Hematopoietic multipotent progenitor cell treated with erythropoietin and hydrocortisone succinate and interleukin-3 and kit ligand, for 8 days (in vitro differentiated cells): ENCODE data around the gene DKK1.
"Not testable (repeated sequence)": the region's sequence is repeated elsewhere in the genome, so short reads cannot be mapped to it uniquely, and the experiment has no call there.

Source experiments
- DNase-seq: peaks from one replicate; pipeline ENCODE4 v3.0.0-alpha.2; 2015

The DKK1 gene

GRCh38 chr10:52318136-52318701 lies 4.1 kb downstream of the DKK1 start:
- no peak for DNase-seq

DNA sequence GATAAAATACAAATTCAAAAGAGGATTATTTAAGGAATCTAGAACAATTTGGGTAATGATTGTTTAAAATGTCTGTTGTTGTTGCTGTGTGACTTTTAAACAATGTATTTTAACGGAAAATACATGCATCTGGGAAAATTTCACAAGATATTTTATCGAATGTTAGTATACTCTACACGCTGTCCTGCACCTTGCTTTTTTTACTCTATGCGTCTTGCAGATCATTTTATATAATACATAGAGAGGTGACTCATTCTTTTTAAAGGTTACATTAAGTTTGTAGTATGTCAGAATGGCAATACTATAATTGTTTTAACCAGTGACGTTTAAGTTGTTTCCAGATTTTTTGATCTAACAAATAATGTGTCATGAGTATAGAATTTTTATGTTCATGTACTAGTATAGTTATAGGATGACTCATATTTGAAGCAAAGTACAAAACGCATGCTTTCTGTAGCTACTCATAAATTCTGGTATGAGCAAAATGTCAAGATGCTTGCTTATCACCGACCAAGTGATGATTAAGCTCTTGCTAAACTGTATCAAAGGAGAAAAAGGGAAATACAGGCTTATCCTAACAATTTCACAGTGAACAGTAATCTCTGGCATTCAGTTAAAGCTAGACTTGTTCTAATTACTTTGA lies 4.9 kb downstream of the DKK1 start:
- no peak for DNase-seq

DNA sequence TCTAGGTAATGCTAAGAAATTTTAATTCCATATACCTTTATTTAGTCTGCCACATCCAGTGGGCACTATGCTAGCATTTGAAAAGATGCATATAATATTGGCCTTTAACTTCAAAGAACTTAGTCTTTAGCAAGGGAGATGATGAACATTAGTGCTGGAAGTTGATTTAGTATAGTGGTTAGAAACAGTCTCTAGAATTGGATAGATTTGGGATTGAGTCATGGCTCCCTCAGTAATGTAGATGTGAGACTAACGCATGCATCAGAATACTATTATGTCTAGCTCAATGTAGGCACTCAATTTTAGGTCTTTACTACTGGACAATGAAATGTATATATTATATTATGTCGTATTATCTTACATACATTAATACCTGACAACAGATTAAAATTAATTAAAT lies 5.8 kb downstream of the DKK1 start:
- no peak for DNase-seq

DNA sequence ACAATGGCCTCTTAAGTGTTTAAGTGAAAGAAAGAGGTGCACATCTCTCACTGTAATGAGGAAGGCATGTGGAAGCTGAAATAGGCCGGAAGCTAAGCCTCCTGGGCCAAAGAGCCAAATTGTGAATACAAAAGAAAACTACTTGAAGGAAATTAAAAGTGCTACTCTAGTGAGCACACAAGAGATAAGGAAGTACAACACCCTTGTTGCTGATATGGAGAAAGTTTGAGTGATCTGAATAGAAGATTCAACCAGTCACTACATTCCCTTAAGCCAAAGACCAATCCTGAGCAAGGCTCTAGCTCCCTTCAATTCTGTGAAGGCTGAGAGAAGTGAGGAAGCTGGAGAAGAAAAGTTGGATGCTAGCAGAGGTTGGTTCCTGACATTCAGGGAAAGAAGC lies 8.2 kb downstream of the DKK1 start:
- DNase-seq, result no peak

DNA sequence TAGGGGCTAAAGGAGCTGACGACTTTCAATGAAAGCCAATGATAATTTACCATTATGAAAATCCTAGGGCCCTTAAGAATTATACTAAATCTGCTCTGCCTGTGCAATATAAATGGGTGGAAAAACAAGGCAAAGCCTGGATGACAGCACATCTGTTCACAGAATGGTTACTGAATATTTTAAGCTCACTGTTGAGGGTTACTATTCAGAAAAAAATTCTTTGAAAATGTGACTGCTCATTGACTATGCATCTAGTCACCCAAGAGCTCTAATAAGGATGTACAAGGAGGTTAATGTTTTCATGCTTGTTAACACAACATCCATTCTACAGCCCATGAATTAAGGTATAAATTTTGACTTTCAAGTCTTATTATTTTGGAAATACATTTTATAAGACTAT lies 8.9 kb downstream of the DKK1 start:
- no peak for DNase-seq

GRCh38 chr10:52326382-52326781 lies 12.3 kb downstream of the DKK1 start:
- no peak for DNase-seq

GRCh38 chr10:52331638-52332364 lies 17.7 kb downstream of the DKK1 start:
- no peak for DNase-seq

DNA sequence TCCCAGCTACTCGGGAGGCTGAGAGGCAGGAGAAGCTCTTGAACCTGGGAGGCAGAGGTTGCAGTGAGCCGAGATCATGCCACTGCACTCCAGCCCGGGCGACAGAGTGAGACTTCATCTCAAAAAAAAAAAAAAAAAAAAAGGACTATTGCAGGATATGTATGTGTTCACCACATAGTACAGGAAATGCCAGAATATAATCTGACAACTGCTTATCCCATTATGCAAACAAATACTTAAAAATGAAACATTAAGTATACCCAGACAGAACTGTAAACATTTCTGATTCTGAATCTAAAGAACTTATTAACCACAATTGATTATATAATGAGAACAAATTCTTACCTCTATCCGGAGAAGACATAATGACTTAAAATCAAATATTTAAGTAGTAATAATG lies 18.7 kb downstream of the DKK1 start:
- DNase-seq, result no peak

DNA sequence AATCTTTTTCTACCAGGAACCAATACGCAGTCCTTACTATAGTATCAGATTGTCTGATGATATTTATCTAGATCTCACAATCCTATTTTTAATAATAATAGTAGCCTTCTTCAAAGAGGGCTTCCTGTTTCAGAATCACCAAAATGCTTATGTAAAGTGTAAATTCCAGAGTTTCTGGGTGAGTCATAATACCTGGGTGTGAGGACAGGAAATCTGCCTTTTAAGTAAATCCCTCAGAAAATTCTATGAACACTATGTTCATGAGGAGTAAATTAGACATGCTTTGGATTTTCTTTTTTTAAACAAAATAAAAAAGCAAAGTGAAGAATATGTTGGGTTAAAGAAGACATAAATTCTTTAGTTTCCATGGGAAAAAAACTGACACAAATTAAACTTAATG lies 20.5 kb downstream of the DKK1 start:
- DNase-seq, result no peak

DNA sequence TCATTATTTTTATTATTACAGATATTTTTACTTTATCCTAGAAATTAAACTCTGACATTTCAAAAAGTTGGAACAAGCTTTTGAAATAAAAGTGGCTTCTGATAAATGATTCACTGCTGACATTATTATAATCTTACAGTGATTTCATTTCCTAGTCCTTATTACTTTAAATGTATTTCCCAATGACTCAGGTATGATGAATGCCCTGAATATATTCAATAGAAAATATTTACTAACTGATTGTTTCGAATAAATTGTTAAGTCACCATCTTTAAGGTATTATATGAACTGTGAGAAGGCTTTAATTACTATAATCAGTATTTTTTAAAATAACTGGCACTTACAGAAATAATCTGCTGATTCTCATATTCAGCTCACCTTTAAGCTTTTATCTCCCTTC lies 21.6 kb downstream of the DKK1 start:
- no peak for DNase-seq

DNA sequence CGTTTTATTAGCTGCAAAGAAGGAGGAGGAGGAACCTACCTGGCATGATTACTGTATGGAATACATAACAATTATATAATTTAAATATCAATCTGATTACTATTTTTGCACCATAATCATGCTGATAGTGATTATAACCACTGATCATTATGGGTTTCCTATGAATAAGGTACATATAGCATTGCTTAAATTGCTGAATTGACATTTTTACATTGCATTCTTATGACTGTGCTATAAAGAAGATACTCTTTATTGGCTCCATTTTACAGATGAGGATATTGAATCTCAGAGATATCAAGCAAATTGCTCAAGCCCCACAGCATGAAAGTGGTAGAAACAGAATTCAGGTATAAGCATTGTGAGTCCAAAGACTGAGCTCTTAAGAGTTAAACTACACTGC lies 23.1 kb downstream of the DKK1 start:
- no peak for DNase-seq

GRCh38 chr10:52343439-52343838 lies 29.4 kb downstream of the DKK1 start:
- no peak for DNase-seq

GRCh38 chr10:52346394-52347326 lies 32.6 kb downstream of the DKK1 start:
- DNase-seq, result no peak

- DNase-seq, result no peak
These were observed 33.2 kb downstream of the DKK1 start for GRCh38 chr10:52347327-52347667.

DNA sequence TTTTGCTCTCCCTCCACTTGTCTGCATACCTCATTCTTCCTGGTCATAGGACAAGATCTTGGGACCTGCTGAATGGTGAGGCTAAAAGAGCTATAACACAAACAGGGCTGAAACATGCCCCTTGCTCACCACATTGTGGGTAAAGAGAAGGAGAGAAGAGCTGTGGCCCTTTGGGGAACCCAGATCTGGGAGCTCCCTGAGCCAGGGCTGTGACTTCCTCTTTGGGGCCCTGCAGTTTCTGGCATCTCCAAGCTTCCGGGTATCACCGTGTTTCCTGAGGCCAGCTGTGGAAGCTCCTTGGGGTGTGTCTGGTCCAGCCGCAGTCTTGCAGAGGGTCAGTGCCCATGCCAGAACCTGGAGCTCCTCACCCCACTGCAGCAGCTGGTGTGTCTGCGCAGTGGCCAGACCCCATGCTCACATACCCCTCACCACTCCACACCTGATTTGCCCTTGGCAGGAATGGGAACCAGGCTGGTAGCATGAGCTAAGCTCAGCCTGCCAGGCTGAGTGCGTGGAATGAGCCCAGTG lies 34.0 kb downstream of the DKK1 start:
- no peak for DNase-seq

DNA sequence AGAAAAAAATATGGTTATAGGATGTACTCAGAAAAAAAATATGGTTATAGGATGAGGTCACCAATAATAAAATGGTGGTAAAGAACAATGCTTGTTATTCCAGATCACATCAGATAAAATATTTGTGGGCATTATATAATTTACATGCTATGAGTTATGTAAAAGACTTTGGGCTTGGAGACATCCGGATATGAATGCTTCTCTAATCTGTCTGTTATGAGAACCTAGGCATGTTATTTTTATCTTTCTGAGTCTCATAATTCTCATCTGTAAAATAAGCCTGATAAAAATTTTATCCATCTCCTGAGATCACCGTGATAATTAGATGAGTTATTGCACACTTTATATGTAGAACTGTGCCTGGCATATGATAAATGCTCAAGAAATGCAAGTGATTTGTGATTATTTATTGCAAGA lies 37.8 kb downstream of the DKK1 start:
- no peak for DNase-seq

DNA sequence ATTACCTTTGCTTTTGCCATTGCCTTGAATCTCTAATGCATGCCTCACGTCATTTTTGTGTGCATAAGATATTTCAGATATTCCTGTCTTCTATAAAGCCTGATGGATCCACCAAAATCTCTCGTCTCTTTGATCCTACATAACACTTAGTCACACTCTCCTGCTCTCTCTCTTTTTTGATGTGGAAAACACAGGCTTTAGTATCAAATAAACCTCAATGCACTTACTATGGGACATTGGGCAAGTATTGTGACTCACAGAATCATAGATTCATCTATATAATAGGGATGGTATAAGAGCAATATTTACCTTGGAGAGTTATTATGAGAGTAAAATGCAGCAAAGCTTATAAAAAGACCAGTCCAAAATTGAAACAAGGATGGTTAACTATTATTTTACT lies 39.1 kb downstream of the DKK1 start:
- no peak for DNase-seq

- DNase-seq, result no peak
These were observed 39.9 kb downstream of the DKK1 start for GRCh38 chr10:52353960-52354394.

- DNase-seq, result peak; percentile 19
These were observed 43.9 kb downstream of the DKK1 start for GRCh38 chr10:52357971-52358370.

GRCh38 chr10:52359441-52359840 lies 45.4 kb downstream of the DKK1 start:
- DNase-seq, result no peak

DNA sequence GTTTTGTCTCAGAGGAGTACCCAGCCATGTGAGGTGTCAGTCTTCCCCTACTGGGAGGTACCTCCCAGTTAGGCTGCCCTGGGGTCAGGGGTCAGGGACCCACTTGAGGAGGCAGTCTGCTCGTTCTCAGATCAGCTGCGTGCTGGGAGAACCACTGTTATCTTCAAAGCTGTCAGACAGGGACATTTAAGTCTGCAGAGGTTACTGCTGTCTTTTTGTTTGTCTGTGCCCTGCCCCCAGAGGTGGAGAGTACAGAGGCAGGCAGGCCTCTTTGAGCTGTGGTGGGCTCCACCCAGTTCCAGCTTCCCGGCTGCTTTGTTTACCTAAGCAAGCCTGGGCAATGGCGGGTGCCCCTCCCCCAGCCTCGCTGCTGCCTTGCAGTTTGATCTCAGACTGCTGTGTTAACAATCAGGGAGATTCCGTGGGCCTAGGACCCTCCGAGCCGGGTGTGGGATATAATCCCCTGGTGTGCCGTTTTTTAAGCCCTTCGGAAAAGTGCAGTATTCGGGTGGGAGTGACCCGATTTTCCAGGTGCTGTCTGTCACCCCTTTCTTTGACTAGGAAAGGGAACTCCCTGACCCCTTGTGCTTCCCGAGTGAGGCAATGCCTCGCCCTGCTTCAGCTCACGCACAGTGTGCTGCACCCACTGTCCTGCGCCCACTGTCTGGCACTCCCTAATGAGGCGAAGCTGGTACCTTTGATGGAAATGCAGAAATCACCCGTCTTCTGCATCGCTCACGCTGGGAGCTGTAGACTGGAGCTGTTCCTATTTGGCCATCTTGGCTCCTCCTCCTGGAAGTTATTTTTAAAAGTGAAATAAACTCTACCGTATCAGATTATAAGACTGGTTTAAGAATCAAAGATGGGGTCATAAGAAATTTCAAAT lies 51.7 kb downstream of the DKK1 start:
- not testable (repeated sequence) for DNase-seq
